RWPE1 (cell line): ENCODE measurements around the gene YTHDF1.

Experiments used
- CTCF ChIA-PET: fragments of 350-600 bp; sonication (Branson Sonifier 250); formaldehyde crosslinking; extraction: SDS; loops from one replicate; lab custom pipeline; 2021; lab: Yijun Ruan, JAX
- POLR2A ChIA-PET: fragments of 400-600 bp; formaldehyde crosslinking; extraction: SDS; loops from one replicate; lab custom pipeline; 2020; ENCODE audit warnings: antibody characterized with exemption; ENCODE audit not compliant: low non-redundant PET; lab: Yijun Ruan, JAX
- DNase-seq: peaks from one replicate; pipeline ENCODE4 v3.0.0; 2012; ENCODE audit warnings: low spot score
- H3K27ac ChIP-seq: fragments of 450-650 bp; 2 replicates; pipeline ENCODE4 v1.5.1; 2017
- TF ChIP-seq, protein P1 (sequence below): fragments of 450-650 bp; conservative IDR thresholded peaks from 2 replicates; pipeline ENCODE4 v1.5.1; 2017; ENCODE audit warnings: low read depth, mild to moderate bottlenecking

The YTHDF1 gene

DNA sequence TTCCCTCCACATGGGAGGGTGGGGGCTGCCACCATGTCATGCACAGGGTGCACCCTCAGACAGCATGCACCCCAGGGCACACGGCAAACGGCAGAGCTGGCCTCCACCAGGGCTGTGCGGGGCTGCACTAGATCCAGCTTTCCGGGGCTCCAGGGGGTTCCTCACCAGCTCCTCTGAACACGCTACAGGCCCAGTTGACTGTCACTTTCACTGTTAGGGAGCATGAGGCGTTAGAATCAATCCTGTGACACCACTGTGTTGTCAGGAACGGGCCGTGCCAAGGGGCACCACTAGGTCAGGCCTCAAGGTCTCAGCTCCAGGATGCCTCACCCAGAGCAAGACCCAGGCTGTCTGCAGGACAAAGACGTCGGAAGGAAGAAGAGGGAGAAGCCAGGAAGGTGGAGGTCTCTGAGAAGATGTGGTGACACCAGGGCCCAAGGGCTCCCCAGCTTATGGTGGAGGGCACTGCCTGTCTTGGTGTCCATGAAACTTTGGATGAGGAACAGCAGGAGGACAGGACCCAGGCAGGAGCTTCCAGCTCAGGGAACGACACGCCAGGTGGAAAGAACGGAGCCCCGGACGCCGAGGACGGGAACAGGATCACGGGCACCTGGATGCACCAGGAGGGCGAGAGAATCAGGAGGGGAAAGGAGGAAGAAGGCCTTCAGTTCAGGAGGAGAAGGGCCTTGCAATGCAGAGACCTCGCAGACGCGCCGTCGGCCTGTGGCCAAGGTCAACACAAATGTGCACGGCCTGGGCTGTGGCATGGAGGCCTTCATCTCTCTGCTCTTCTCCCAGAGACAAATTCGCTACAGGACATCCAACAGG lies 49.5 kb downstream of the YTHDF1 start:
- CTCF ChIA-PET, result interaction anchor here (0.6 to 1.1 kb wide), 4 partner anchors 13 to 203 kb away, joined by 3 to 4 read pairs (median 4); no protein-coding TSS in a partner anchor
- TF ChIP-seq, protein P1, sequence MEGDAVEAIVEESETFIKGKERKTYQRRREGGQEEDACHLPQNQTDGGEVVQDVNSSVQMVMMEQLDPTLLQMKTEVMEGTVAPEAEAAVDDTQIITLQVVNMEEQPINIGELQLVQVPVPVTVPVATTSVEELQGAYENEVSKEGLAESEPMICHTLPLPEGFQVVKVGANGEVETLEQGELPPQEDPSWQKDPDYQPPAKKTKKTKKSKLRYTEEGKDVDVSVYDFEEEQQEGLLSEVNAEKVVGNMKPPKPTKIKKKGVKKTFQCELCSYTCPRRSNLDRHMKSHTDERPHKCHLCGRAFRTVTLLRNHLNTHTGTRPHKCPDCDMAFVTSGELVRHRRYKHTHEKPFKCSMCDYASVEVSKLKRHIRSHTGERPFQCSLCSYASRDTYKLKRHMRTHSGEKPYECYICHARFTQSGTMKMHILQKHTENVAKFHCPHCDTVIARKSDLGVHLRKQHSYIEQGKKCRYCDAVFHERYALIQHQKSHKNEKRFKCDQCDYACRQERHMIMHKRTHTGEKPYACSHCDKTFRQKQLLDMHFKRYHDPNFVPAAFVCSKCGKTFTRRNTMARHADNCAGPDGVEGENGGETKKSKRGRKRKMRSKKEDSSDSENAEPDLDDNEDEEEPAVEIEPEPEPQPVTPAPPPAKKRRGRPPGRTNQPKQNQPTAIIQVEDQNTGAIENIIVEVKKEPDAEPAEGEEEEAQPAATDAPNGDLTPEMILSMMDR, result no peak
- POLR2A ChIA-PET, result no interaction called here
- no peak for DNase-seq
- peak overlapping the region; percentile 4; the same call in 1 of the 2 replicates for H3K27ac ChIP-seq

DNA sequence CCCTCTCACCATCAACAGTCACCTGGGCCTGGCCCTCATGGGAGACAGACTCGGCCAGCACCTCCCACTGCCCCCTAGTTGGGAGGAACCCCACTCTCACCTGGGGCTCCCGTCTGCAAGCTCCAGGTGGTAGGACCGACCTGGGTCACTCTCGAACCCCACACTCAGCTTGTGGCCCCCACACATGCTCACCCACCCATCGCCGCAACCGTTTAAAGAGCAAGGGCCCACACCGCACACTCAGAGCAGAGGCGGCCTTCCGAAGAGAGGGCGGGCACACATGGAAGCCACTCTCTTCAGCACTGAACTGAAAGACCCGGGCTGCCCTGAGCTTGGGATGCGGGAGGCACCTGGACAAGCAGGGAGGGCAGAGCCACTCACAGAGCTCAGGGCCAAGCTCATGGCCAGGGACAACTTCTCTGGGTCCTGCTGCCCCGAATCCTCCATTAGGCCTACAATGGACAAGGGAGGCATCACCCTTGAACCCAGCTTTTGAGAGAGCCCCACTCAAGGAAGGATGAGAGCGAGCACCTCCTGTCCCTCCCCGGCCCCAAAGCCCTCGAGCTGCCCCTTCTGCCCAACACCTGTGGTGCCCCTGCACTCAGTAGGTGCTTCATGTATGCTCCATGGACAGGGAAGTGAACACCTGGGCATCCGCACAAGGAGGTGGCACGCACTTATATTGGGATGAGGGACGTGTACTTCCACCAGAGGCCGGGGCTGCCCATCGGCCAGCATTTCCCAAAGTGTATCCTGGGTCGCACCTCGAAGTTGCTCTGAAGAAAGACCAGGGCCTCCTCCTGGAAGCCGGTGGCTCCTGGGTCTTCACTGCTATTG lies 50.4 kb downstream of the YTHDF1 start:
- TF ChIP-seq, protein P1, result no peak
- POLR2A ChIA-PET, result no interaction called here
- H3K27ac ChIP-seq, result no peak overlapping the region
- CTCF ChIA-PET, result interaction anchor here (0.6 to 0.8 kb wide), 3 partner anchors 14 to 61 kb away, joined by 3 to 4 read pairs (median 3); no protein-coding TSS in a partner anchor
- no peak for DNase-seq

DNA sequence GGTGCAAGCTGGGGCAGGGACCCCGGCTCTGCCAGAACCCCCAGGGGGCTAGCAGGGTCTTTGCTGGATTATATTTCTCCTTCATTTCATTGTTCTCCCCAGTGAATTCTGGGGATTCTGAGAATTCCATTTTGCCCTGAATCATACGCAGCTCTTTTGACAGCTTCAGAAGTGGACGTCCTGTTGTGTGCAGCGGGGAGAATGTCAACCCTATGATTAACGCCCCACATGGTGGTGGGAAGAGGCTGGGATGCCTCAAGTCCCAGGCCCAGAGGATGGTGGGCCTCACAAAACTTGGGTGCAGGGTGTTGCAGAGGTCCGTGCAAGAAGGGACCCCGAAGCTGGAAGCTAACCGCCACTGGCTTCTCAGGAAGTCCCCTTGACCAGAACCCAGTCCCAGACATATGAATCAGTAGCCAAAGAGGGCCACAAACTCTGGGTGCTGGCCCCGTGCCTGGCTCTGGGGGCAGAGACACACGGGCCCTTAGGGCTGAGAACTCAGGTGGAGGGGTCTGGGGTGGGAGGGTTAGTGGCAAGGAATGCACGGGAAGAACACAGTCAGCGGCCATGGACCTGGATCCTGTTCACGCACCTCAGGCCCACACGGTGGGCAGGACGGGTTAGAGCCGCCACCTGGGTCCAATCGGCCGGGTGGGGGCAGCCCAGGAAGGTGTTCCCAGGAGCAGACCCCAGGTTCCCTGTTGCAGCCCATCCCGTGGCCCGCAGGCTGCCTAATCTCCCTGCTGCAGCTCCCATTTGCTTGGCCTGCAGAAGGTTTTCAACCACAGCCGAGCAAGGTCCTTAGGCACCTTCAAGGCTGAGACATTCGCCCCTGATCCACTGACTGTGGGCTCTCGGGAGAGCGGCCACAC lies 51.2 kb downstream of the YTHDF1 start:
- TF ChIP-seq, protein P1, result no peak
- no peak overlapping the region for H3K27ac ChIP-seq
- ChIA-PET POLR2A (no interaction called here), CTCF (interaction anchor here (0.8 kb wide), 1 partner anchor 15 kb away, joined by 3 read pairs; no protein-coding TSS in a partner anchor)
- DNase-seq, result no peak

DNA sequence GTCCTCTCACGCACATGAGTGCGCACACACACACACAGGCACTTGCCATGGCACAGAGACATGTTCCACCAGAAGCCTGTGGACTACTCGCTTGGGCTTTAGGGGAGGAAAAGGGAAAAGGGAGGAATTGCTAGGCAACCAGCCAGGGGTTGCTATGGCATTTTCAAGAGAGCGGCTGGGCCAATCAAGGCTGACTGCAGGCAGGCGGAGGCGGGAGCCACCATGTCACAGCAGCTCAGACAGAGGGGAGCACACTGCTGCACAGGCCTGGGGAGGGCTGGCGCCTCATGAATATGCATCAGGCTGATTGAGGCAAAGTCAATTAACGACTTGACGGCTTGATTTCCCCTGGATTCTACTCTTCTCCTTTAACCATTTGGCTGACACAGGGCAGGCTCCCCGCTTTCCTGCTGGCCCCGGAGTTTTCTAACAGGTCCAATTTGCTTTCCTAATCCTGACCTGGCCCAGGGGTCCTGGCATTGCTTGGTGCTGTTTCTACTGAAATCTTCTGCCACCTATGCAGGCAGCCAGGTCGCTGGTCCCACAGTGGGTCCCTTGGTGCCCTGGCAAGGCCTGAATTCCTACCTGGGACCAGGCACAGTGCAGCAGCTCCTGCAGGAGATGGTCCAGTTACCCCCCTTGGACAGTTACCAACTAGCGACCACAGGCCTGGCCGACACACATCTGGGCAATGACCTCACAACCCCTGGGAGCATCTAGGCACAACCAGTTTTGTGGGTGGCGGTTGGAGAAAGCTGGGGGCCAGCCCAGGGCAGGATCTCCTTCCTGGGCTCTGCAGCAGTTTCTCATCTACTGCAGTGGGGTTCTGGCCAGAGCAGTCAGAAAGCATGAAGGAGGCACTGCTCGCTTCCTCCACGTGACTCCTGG lies 52.1 kb downstream of the YTHDF1 start:
- CTCF ChIA-PET, result interaction anchor here (0.5 kb wide), 1 partner anchor 108 kb away, joined by 3 read pairs; no protein-coding TSS in a partner anchor
- POLR2A ChIA-PET, result no interaction called here
- TF ChIP-seq, protein P1, result no peak
- H3K27ac ChIP-seq, result no peak overlapping the region
- no peak for DNase-seq

DNA sequence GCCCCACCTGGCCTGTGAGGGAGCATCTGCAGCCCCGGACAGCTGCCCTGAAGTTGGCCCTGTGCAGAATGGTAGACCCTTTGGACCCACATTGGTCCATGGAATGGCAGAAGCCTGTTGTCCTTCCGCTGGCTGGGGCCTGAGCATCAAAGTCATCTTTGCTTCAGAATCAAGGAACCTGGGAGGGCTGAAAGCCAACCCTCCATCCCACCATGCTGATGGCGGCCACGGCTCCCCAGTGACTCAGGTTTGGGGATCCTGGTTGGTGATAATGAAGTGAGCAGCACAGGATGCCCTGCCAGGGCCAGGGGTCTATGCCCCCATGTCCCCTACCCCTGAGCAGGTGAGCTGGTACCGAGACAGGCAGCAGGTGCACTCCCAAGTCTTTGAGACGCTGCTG lies 52.8 kb downstream of the YTHDF1 start:
- POLR2A ChIA-PET, result no interaction called here
- TF ChIP-seq, protein P1, result no peak
- no peak overlapping the region for H3K27ac ChIP-seq
- CTCF ChIA-PET, result interaction anchor here (0.5 to 1.6 kb wide), 2 partner anchors 72 to 107 kb away, joined by 3 read pairs; no protein-coding TSS in a partner anchor
- DNase-seq, result no peak
